ENCODE measurements around the gene RETN.

RETN gene

GRCh38 chr19:7648265-7649014 is 20.4 kb upstream of the RETN start:
- H3K4me3 ChIP-seq (ENCODE audit: low read depth in 1 of 2, low read length in 2 of 2): no peak overlapping the region
- H3K9ac ChIP-seq (ENCODE audit: low read length): no peak overlapping the region
- no peaks in the 10 kb centered on the region for H3K9me3 ChIP-seq (ENCODE audit: low read length)
- no peaks in the 10 kb centered on the region for H3K4me1 ChIP-seq (ENCODE audit: insufficient read depth, low read length)
- H3K27me3 ChIP-seq (ENCODE audit: control insufficient read depth in 1 of 2, insufficient read depth in 2 of 2, low read length in 2 of 2): peaks cover 0 to 30% of the 10 kb centered on the region in 2 donors
- H3K27ac ChIP-seq (ENCODE audit: low read depth, low read length): no peak overlapping the region
- H3K36me3 ChIP-seq (ENCODE audit: insufficient read depth, low read length): no peaks in the 10 kb centered on the region

GRCh38 chr19:7650148-7650547 is 18.7 kb upstream of the RETN start:
- Histone ChIP-seq H3K27me3 (ENCODE audit: control insufficient read depth in 1 of 2, insufficient read depth in 2 of 2, low read length in 2 of 2) (peaks cover 0 to 16% of the 10 kb centered on the region in 2 donors), H3K9me3 (ENCODE audit: low read length) (no peaks in the 10 kb centered on the region), H3K27ac (ENCODE audit: low read depth, low read length) (no peak overlapping the region), H3K36me3 (ENCODE audit: insufficient read depth, low read length) (no peaks in the 10 kb centered on the region), H3K4me3 (ENCODE audit: low read depth in 1 of 2, low read length in 2 of 2) (no peak overlapping the region), H3K4me1 (ENCODE audit: insufficient read depth, low read length) (no peaks in the 10 kb centered on the region), H3K9ac (ENCODE audit: low read length) (no peak overlapping the region)

- Histone ChIP-seq H3K4me3 (ENCODE audit: low read depth in 1 of 2, low read length in 2 of 2) (peak overlapping the region in 1 of 2 donors; percentile 41), H3K27me3 (ENCODE audit: control insufficient read depth in 1 of 2, insufficient read depth in 2 of 2, low read length in 2 of 2) (peaks cover 0 to 4% of the 10 kb centered on the region in 2 donors), H3K27ac (ENCODE audit: low read depth, low read length) (no peak overlapping the region), H3K36me3 (ENCODE audit: insufficient read depth, low read length) (no peaks in the 10 kb centered on the region), H3K9me3 (ENCODE audit: low read length) (no peaks in the 10 kb centered on the region), H3K4me1 (ENCODE audit: insufficient read depth, low read length) (no peaks in the 10 kb centered on the region), H3K9ac (ENCODE audit: low read length) (no peak overlapping the region)
These were observed 16.7 kb upstream of the RETN start for GRCh38 chr19:7652061-7652641.

- Histone ChIP-seq H3K27ac (ENCODE audit: low read depth, low read length) (no peak overlapping the region), H3K4me3 (ENCODE audit: low read depth in 1 of 2, low read length in 2 of 2) (no peak overlapping the region), H3K36me3 (ENCODE audit: insufficient read depth, low read length) (no peaks in the 10 kb centered on the region), H3K4me1 (ENCODE audit: insufficient read depth, low read length) (no peaks in the 10 kb centered on the region), H3K27me3 (ENCODE audit: control insufficient read depth in 1 of 2, insufficient read depth in 2 of 2, low read length in 2 of 2) (peaks cover 0 to 4% of the 10 kb centered on the region in 2 donors), H3K9ac (ENCODE audit: low read length) (no peak overlapping the region), H3K9me3 (ENCODE audit: low read length) (no peaks in the 10 kb centered on the region)
These were observed 14.4 kb upstream of the RETN start for GRCh38 chr19:7654401-7654800.

- no peaks in the 10 kb centered on the region for H3K27me3 ChIP-seq (ENCODE audit: control insufficient read depth in 1 of 2, insufficient read depth in 2 of 2, low read length in 2 of 2)
- H3K9me3 ChIP-seq (ENCODE audit: low read length): no peaks in the 10 kb centered on the region
- no peaks in the 10 kb centered on the region for H3K36me3 ChIP-seq (ENCODE audit: insufficient read depth, low read length)
- H3K9ac ChIP-seq (ENCODE audit: low read length): no peak overlapping the region
- H3K27ac ChIP-seq (ENCODE audit: low read depth, low read length): no peak overlapping the region
- H3K4me1 ChIP-seq (ENCODE audit: insufficient read depth, low read length): no peaks in the 10 kb centered on the region
- H3K4me3 ChIP-seq (ENCODE audit: low read depth in 1 of 2, low read length in 2 of 2): no peak overlapping the region
These were observed 13.3 kb upstream of the RETN start for GRCh38 chr19:7655581-7655980.

- H3K4me1 ChIP-seq (ENCODE audit: insufficient read depth, low read length): no peaks in the 10 kb centered on the region
- no peaks in the 10 kb centered on the region for H3K9me3 ChIP-seq (ENCODE audit: low read length)
- no peak overlapping the region for H3K4me3 ChIP-seq (ENCODE audit: low read depth in 1 of 2, low read length in 2 of 2)
- H3K27ac ChIP-seq (ENCODE audit: low read depth, low read length): no peak overlapping the region
- no peaks in the 10 kb centered on the region for H3K27me3 ChIP-seq (ENCODE audit: control insufficient read depth in 1 of 2, insufficient read depth in 2 of 2, low read length in 2 of 2)
- H3K36me3 ChIP-seq (ENCODE audit: insufficient read depth, low read length): no peaks in the 10 kb centered on the region
- H3K9ac ChIP-seq (ENCODE audit: low read length): no peak overlapping the region
These were observed 11.6 kb upstream of the RETN start for GRCh38 chr19:7657131-7657751.

GRCh38 chr19:7658219-7658686 is 10.6 kb upstream of the RETN start:
- Histone ChIP-seq H3K9me3 (ENCODE audit: low read length) (no peaks in the 10 kb centered on the region), H3K4me3 (ENCODE audit: low read depth in 1 of 2, low read length in 2 of 2) (no peak overlapping the region), H3K36me3 (ENCODE audit: insufficient read depth, low read length) (no peaks in the 10 kb centered on the region), H3K9ac (ENCODE audit: low read length) (no peak overlapping the region), H3K27ac (ENCODE audit: low read depth, low read length) (no peak overlapping the region), H3K27me3 (ENCODE audit: control insufficient read depth in 1 of 2, insufficient read depth in 2 of 2, low read length in 2 of 2) (no peaks in the 10 kb centered on the region), H3K4me1 (ENCODE audit: insufficient read depth, low read length) (no peaks in the 10 kb centered on the region)

- H3K4me1 ChIP-seq (ENCODE audit: insufficient read depth, low read length): no peaks in the 10 kb centered on the region
- no peaks in the 10 kb centered on the region for H3K36me3 ChIP-seq (ENCODE audit: insufficient read depth, low read length)
- H3K9me3 ChIP-seq (ENCODE audit: low read length): no peaks in the 10 kb centered on the region
- H3K27me3 ChIP-seq (ENCODE audit: control insufficient read depth in 1 of 2, insufficient read depth in 2 of 2, low read length in 2 of 2): no peaks in the 10 kb centered on the region
- H3K9ac ChIP-seq (ENCODE audit: low read length): no peak overlapping the region
- no peak overlapping the region for H3K4me3 ChIP-seq (ENCODE audit: low read depth in 1 of 2, low read length in 2 of 2)
- H3K27ac ChIP-seq (ENCODE audit: low read depth, low read length): no peak overlapping the region
These were observed 6.9 kb upstream of the RETN start for GRCh38 chr19:7661744-7662538.

GRCh38 chr19:7662657-7663056 is 6.2 kb upstream of the RETN start:
- Histone ChIP-seq H3K27me3 (ENCODE audit: control insufficient read depth in 1 of 2, insufficient read depth in 2 of 2, low read length in 2 of 2) (no peaks in the 10 kb centered on the region), H3K4me3 (ENCODE audit: low read depth in 1 of 2, low read length in 2 of 2) (no peak overlapping the region), H3K36me3 (ENCODE audit: insufficient read depth, low read length) (no peaks in the 10 kb centered on the region), H3K9ac (ENCODE audit: low read length) (no peak overlapping the region), H3K9me3 (ENCODE audit: low read length) (no peaks in the 10 kb centered on the region), H3K27ac (ENCODE audit: low read depth, low read length) (no peak overlapping the region), H3K4me1 (ENCODE audit: insufficient read depth, low read length) (no peaks in the 10 kb centered on the region)

GRCh38 chr19:7663706-7664105 is 5.1 kb upstream of the RETN start:
- Histone ChIP-seq H3K36me3 (ENCODE audit: insufficient read depth, low read length) (no peaks in the 10 kb centered on the region), H3K9me3 (ENCODE audit: low read length) (no peaks in the 10 kb centered on the region), H3K4me3 (ENCODE audit: low read depth in 1 of 2, low read length in 2 of 2) (no peak overlapping the region), H3K27ac (ENCODE audit: low read depth, low read length) (no peak overlapping the region), H3K27me3 (ENCODE audit: control insufficient read depth in 1 of 2, insufficient read depth in 2 of 2, low read length in 2 of 2) (no peaks in the 10 kb centered on the region), H3K4me1 (ENCODE audit: insufficient read depth, low read length) (no peaks in the 10 kb centered on the region), H3K9ac (ENCODE audit: low read length) (no peak overlapping the region)

GRCh38 chr19:7665076-7665475 is 3.8 kb upstream of the RETN start:
- Histone ChIP-seq H3K36me3 (ENCODE audit: insufficient read depth, low read length) (no peaks in the 10 kb centered on the region), H3K4me3 (ENCODE audit: low read depth in 1 of 2, low read length in 2 of 2) (no peak overlapping the region), H3K9ac (ENCODE audit: low read length) (no peak overlapping the region), H3K9me3 (ENCODE audit: low read length) (no peaks in the 10 kb centered on the region), H3K4me1 (ENCODE audit: insufficient read depth, low read length) (no peaks in the 10 kb centered on the region), H3K27ac (ENCODE audit: low read depth, low read length) (no peak overlapping the region), H3K27me3 (ENCODE audit: control insufficient read depth in 1 of 2, insufficient read depth in 2 of 2, low read length in 2 of 2) (peaks cover 0 to 6% of the 10 kb centered on the region in 2 donors)

Data from muscle layer of colon (tissue), 2 donors.